GM12875 (cell line): ENCODE measurements around the gene WDFY3.

Source experiments
- H3K4me3 ChIP-seq: one replicate; pipeline ENCODE4 v1.5.1; 2011; ENCODE audit warnings: low read depth, low read length, control low read depth
- TF ChIP-seq, protein P1 (sequence below): IDR thresholded peaks from 2 replicates; pipeline ENCODE4 v1.5.1; 2011; ENCODE audit warnings: low read depth, mild to moderate bottlenecking, control low read depth, inconsistent platforms, low read length, moderate library complexity, borderline replicate concordance; ENCODE audit not compliant: insufficient read depth

WDFY3 gene

DNA sequence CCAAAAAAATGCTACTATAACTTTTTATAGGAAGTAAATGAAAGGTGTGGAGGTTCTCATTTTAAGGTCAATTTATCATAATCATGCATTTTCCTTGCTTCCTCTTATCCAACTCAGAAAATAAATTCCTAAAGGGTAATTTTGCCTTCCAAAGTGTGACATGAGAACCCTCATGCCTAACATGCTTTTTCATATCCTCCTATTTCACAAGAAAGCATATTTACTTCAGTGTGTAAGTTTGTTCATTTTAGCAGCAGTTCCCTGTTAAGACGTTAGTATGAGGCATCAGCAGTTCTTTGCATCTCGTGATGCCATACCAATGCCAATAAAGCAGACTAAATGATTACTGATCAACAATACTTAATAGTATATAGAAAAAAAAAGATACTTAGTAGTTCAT lies 18.4 kb downstream of the WDFY3 start:
- TF ChIP-seq, protein P1, sequence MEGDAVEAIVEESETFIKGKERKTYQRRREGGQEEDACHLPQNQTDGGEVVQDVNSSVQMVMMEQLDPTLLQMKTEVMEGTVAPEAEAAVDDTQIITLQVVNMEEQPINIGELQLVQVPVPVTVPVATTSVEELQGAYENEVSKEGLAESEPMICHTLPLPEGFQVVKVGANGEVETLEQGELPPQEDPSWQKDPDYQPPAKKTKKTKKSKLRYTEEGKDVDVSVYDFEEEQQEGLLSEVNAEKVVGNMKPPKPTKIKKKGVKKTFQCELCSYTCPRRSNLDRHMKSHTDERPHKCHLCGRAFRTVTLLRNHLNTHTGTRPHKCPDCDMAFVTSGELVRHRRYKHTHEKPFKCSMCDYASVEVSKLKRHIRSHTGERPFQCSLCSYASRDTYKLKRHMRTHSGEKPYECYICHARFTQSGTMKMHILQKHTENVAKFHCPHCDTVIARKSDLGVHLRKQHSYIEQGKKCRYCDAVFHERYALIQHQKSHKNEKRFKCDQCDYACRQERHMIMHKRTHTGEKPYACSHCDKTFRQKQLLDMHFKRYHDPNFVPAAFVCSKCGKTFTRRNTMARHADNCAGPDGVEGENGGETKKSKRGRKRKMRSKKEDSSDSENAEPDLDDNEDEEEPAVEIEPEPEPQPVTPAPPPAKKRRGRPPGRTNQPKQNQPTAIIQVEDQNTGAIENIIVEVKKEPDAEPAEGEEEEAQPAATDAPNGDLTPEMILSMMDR, result no peak

DNA sequence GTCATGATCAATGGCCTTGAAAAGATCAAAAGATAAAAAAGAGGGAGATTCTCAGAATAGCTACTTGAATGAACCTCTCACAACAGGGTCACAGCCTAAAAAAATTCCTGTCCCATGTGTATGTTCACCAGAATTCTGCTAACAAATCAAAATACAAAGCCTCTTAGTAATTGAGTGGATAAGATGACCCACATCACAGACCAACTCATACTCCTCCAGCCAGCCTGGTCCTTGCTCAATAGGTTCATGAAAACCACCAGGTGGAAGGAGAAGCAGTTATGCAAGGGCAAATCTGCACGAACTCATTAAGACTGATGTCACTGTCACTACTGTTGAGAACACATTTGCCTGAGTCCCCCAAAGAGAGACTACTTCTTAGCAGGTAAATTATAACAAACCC lies 21.5 kb downstream of the WDFY3 start:
- TF ChIP-seq, protein P1, result no peak
- H3K4me3 ChIP-seq, result no peak overlapping the region

More for the DNA sequence above, 18.4 kb downstream of the WDFY3 start:
- H3K4me3 ChIP-seq, result no peak overlapping the region

DNA sequence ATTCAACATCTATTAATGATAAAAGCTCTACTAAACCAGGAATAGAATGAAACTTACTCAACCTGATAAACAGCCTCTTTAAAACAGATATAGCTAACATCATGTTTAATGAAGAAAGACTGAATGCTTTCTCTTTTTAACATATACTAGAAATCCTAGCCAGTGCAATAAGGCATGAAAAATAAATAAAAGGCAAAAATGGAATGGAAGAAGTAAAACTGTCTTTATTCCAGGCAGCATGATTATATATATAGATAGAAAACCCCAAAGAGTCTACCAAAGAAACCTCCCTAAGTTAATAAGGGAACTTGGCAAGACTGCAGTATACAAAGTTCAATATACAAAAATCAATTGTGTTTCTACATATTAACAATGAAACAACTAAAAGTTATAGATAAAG lies 25.5 kb downstream of the WDFY3 start:
- H3K4me3 ChIP-seq, result no peak overlapping the region

DNA sequence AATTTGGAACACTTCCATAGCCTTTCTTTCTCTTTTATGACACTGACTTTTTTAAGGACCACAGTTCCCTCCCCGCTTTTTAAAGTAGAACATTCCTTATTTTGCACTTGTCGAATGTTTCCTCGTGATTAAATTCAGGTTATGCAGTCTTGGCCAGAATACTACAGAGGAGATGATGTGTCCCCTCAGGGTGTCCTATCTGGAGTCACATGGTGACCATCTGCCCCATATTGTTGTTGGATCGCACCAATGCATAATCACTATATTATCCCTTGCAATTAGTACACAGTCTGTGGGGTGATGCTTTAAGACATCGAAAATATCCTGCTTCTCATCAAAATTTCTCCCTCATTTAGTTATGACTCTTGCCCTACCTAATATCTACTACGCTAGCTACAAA lies 27.4 kb downstream of the WDFY3 start:
- no peak overlapping the region for H3K4me3 ChIP-seq
- TF ChIP-seq, protein P1, result no peak

More for the DNA sequence above, 25.5 kb downstream of the WDFY3 start:
- TF ChIP-seq, protein P1, result no peak

DNA sequence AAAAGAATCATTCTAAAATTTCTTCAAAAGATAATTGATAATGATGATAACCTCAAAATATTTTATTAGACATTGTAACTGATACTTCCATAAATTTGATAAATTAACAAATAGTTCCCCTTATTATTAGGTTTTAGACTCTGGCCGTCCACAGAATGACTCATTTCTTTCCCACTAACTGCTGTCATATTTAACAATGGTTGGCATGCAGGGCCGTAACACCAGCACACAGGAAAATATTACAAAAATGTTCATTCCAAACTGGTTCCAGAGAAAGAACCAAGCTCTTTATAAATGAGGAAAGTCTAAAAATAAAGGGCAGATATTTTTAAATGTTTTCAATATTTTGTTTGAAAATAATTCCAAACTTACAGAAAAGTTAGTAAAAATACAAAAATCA lies 28.2 kb downstream of the WDFY3 start:
- no peak overlapping the region for H3K4me3 ChIP-seq
- TF ChIP-seq, protein P1, result no peak

DNA sequence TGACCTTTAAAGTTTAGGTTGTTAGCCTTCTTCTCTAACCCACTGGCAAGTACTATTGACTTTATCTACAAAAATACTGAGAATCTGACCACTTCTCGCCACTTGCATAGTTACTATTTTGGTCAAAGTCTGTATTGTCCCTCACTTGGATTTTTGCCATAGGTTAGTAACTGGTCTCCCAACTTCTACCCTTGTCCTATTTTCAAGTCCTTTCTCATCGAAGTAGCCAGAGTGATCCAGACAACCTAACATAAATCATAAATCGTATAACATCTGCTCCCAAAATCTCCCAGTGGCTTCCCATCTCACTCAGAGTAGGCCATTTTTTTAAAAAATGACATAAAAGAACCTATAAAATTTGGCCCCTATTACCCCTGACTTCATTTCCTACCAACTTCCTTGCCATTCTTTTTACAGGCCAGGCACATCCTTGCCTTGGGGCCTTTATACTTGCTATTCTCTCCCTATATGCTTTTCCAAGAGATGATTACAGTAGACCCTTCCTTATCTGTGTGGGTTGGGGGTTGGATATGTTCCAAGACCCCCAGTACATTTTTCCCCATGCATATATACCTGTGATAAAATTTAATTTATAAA lies 29.0 kb downstream of the WDFY3 start:
- TF ChIP-seq, protein P1, result no peak
- no peak overlapping the region for H3K4me3 ChIP-seq

DNA sequence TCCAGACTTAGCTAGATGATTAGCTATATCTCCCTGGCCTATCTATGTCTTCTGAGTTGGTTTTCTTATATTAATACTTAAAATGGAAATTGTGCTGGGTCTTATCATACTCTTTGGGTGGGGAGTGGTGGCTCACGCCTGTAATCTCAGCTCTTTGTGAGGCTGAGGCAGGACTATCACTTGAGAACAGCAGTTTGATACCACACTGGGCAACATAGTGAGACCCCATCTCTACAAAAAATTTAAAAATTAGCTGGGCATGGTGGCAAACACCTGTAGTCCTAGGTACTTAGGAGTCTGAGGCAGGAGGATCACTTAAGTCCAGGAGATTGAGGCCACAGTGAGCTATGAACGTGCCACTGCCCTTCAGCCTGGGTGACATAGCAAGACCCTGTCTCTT lies 30.4 kb downstream of the WDFY3 start:
- H3K4me3 ChIP-seq, result no peak overlapping the region

More for the DNA sequence above, 30.4 kb downstream of the WDFY3 start:
- TF ChIP-seq, protein P1, result no peak
